ENCODE data around the gene SLAMF7. TPM values are rescaled to one million over a fixed set of nuclear protein-coding genes. Genes with fewer than 3 reads are reported as not detected.

SLAMF7 gene
- polyA plus RNA-seq, 1 donor (not counting 4 experiments of a cell fraction or from before 2014, with no cell fraction given) = 31.0 TPM

GRCh38 chr1:160798439-160798838 is 59.4 kb downstream of the SLAMF7 start:
- no peak overlapping the region for H3K4me3 ChIP-seq (ENCODE audit: control insufficient read depth in 2 of 3, extremely low read depth in 1 of 3, insufficient read depth in 2 of 3, low read depth in 1 of 3, low read length in 3 of 3)

GRCh38 chr1:160799641-160800040 is 60.6 kb downstream of the SLAMF7 start:
- TF ChIP-seq EZH2 (IDR thresholded peaks at IDR 0.05; ENCODE audit: low read length) (no peak), CTCF (optimal IDR thresholded peaks at IDR 0.05 in 1 of 3, IDR thresholded peaks at IDR 0.05 in 1 of 3, conservative IDR thresholded peaks at IDR 0.05 in 1 of 3; ENCODE audit: extremely low read depth in 1 of 3, insufficient read depth in 2 of 3, low read length in 3 of 3) (no peak)
- no peak for DNase-seq (ENCODE audit: low read depth, low spot score)
- Histone ChIP-seq H3K4me1 (ENCODE audit: control insufficient read depth, extremely low read depth, insufficient read depth, low read length) (peaks cover 5% of the 10 kb centered on the region), H3K9me3 (ENCODE audit: control insufficient read depth, low read depth, low read length) (no peaks in the 10 kb centered on the region), H3K4me2 (ENCODE audit: control insufficient read depth, extremely low read depth, insufficient read depth, low read depth, low read length) (no peak overlapping the region), H3K9me1 (ENCODE audit: control insufficient read depth, extremely low read depth, insufficient read depth, low read length) (no peaks in the 10 kb centered on the region), H3K9ac (ENCODE audit: control insufficient read depth, extremely low read depth, insufficient read depth, low read length) (no peak overlapping the region), H3K4me3 (ENCODE audit: control insufficient read depth in 2 of 3, extremely low read depth in 1 of 3, insufficient read depth in 2 of 3, low read depth in 1 of 3, low read length in 3 of 3) (no peak overlapping the region), H3K36me3 (ENCODE audit: control insufficient read depth in 2 of 2, extremely low read depth in 1 of 2, insufficient read depth in 2 of 2, low read length in 2 of 2) (no peaks in the 10 kb centered on the region), H3K27me3 (ENCODE audit: control insufficient read depth, extremely low read depth, insufficient read depth, low read length) (no peaks in the 10 kb centered on the region), H4K20me1 (ENCODE audit: control insufficient read depth, extremely low read depth, insufficient read depth, low read length) (no peaks in the 10 kb centered on the region), H2AFZ (ENCODE audit: control insufficient read depth, low read length) (no peak overlapping the region), H3K27ac (ENCODE audit: control insufficient read depth, insufficient read depth, low read length) (no peak overlapping the region), H3K79me2 (ENCODE audit: control insufficient read depth, insufficient read depth, low read length) (no peaks in the 10 kb centered on the region)
- no peak for FAIRE-seq
- dilution Hi-C loops (cut with MboI; ENCODE audit: extremely low pct_ligation_motif_present, low sequenced_read_pairs) = no loop called here

More at GRCh38 chr1:160798439-160798838, 59.4 kb downstream of the SLAMF7 start:
- Histone ChIP-seq H4K20me1 (ENCODE audit: control insufficient read depth, extremely low read depth, insufficient read depth, low read length) (no peaks in the 10 kb centered on the region), H3K27ac (ENCODE audit: control insufficient read depth, insufficient read depth, low read length) (no peak overlapping the region), H3K79me2 (ENCODE audit: control insufficient read depth, insufficient read depth, low read length) (no peaks in the 10 kb centered on the region), H3K4me2 (ENCODE audit: control insufficient read depth, extremely low read depth, insufficient read depth, low read depth, low read length) (no peak overlapping the region), H2AFZ (ENCODE audit: control insufficient read depth, low read length) (no peak overlapping the region), H3K4me1 (ENCODE audit: control insufficient read depth, extremely low read depth, insufficient read depth, low read length) (peaks cover 5% of the 10 kb centered on the region), H3K9ac (ENCODE audit: control insufficient read depth, extremely low read depth, insufficient read depth, low read length) (no peak overlapping the region), H3K9me3 (ENCODE audit: control insufficient read depth, low read depth, low read length) (no peaks in the 10 kb centered on the region), H3K36me3 (ENCODE audit: control insufficient read depth in 2 of 2, extremely low read depth in 1 of 2, insufficient read depth in 2 of 2, low read length in 2 of 2) (no peaks in the 10 kb centered on the region), H3K9me1 (ENCODE audit: control insufficient read depth, extremely low read depth, insufficient read depth, low read length) (no peaks in the 10 kb centered on the region), H3K27me3 (ENCODE audit: control insufficient read depth, extremely low read depth, insufficient read depth, low read length) (no peaks in the 10 kb centered on the region)
- no peak for FAIRE-seq
- no peak for DNase-seq (ENCODE audit: low read depth, low spot score)
- TF ChIP-seq EZH2 (IDR thresholded peaks at IDR 0.05; ENCODE audit: low read length) (no peak), CTCF (optimal IDR thresholded peaks at IDR 0.05 in 1 of 3, IDR thresholded peaks at IDR 0.05 in 1 of 3, conservative IDR thresholded peaks at IDR 0.05 in 1 of 3; ENCODE audit: extremely low read depth in 1 of 3, insufficient read depth in 2 of 3, low read length in 3 of 3) (no peak)
- dilution Hi-C loops (cut with MboI; ENCODE audit: extremely low pct_ligation_motif_present, low sequenced_read_pairs) = no loop called here
